ENCODE measurements around the gene ENPP3. TPM values are rescaled to one million over a fixed set of nuclear protein-coding genes. Genes with fewer than 3 reads are reported as not detected.

ENPP3 gene
- total and polyA plus RNA-seq, 4 donors: 0.31 to 2.9 (median 0.54) TPM

DNA sequence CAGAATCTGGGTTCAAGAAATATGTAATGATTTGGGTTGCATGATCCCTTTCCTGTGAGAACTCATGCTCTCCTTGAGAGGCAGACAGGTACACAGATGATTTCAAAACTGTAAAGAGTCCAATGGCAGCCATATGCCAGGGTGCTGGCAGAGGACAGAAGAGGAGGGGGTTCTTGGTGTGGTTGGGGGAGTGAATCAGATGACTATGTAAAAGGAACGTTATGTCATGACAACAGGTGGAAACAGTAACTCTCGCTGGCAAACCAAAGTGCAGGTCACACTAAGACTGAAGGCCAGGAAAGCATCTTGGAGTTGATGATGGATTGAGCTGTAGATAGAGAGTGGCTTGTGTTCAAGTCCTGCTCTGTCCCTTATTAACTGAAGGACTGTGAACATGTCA is 43.8 kb downstream of the ENPP3 start:
- no peak for DNase-seq
- no peak for TF ChIP-seq CTCF (IDR thresholded peaks at IDR 0.05; ENCODE audit: control extremely low read depth, extremely low read depth)

GRCh38 chr6:131681585-131681984 is 44.5 kb downstream of the ENPP3 start:
- TF ChIP-seq CTCF (IDR thresholded peaks at IDR 0.05; ENCODE audit: control extremely low read depth, extremely low read depth): no peak
- Histone ChIP-seq H3K36me3 (ENCODE audit: control insufficient read depth in 4 of 4, insufficient read depth in 4 of 4, low read length in 4 of 4) (no peaks in the 10 kb centered on the region), H3K27ac (ENCODE audit: low read depth in 1 of 2, low read length in 1 of 2) (no peak overlapping the region), H3K9ac (ENCODE audit: insufficient read depth in 1 of 2, low read length in 2 of 2) (no peak overlapping the region), H3K27me3 (ENCODE audit: control insufficient read depth in 3 of 3, insufficient read depth in 3 of 3, low read length in 2 of 3) (no peaks in the 10 kb centered on the region), H3K4me3 (no peak overlapping the region), H3K4me1 (ENCODE audit: control insufficient read depth in 5 of 5, insufficient read depth in 5 of 5, low read length in 5 of 5) (no peaks in the 10 kb centered on the region), H3K9me3 (ENCODE audit: control insufficient read depth in 4 of 4, insufficient read depth in 3 of 4, low read length in 3 of 4) (no peaks in the 10 kb centered on the region)
- DNase-seq (no peak), ATAC-seq (ENCODE audit: insufficient read depth, low FRiP score) (no peak)

More for the DNA sequence above, 43.8 kb downstream of the ENPP3 start:
- Histone ChIP-seq H3K9ac (ENCODE audit: insufficient read depth in 1 of 2, low read length in 2 of 2) (no peak overlapping the region), H3K9me3 (ENCODE audit: control insufficient read depth in 4 of 4, insufficient read depth in 3 of 4, low read length in 3 of 4) (no peaks in the 10 kb centered on the region), H3K27me3 (ENCODE audit: control insufficient read depth in 3 of 3, insufficient read depth in 3 of 3, low read length in 2 of 3) (no peaks in the 10 kb centered on the region), H3K27ac (ENCODE audit: low read depth in 1 of 2, low read length in 1 of 2) (no peak overlapping the region), H3K36me3 (ENCODE audit: control insufficient read depth in 4 of 4, insufficient read depth in 4 of 4, low read length in 4 of 4) (no peaks in the 10 kb centered on the region), H3K4me3 (no peak overlapping the region), H3K4me1 (ENCODE audit: control insufficient read depth in 5 of 5, insufficient read depth in 5 of 5, low read length in 5 of 5) (no peaks in the 10 kb centered on the region)
- ATAC-seq (ENCODE audit: insufficient read depth, low FRiP score): no peak
- WGBS, 2 donors: 83 to 86% methylated on average over 2 of the region's 2 CpGs

GRCh38 chr6:131682442-131682841 is 45.3 kb downstream of the ENPP3 start:
- no peaks in the 10 kb centered on the region for H3K4me1 ChIP-seq (ENCODE audit: control insufficient read depth in 5 of 5, insufficient read depth in 5 of 5, low read length in 5 of 5)
- H3K9me3 ChIP-seq (ENCODE audit: control insufficient read depth in 4 of 4, insufficient read depth in 3 of 4, low read length in 3 of 4): no peaks in the 10 kb centered on the region
- no peak for DNase-seq
- ATAC-seq (ENCODE audit: insufficient read depth, low FRiP score): no peak
- TF ChIP-seq CTCF (IDR thresholded peaks at IDR 0.05; ENCODE audit: control extremely low read depth, extremely low read depth): no peak
- H3K27ac ChIP-seq (ENCODE audit: low read depth in 1 of 2, low read length in 1 of 2): no peak overlapping the region
- WGBS, 2 donors: 60 to 80% methylated on average over 2 of the region's 2 CpGs
- no peak overlapping the region for H3K9ac ChIP-seq (ENCODE audit: insufficient read depth in 1 of 2, low read length in 2 of 2)
- no peaks in the 10 kb centered on the region for H3K36me3 ChIP-seq (ENCODE audit: control insufficient read depth in 4 of 4, insufficient read depth in 4 of 4, low read length in 4 of 4)
- no peaks in the 10 kb centered on the region for H3K27me3 ChIP-seq (ENCODE audit: control insufficient read depth in 3 of 3, insufficient read depth in 3 of 3, low read length in 2 of 3)
- H3K4me3 ChIP-seq: no peak overlapping the region

DNA sequence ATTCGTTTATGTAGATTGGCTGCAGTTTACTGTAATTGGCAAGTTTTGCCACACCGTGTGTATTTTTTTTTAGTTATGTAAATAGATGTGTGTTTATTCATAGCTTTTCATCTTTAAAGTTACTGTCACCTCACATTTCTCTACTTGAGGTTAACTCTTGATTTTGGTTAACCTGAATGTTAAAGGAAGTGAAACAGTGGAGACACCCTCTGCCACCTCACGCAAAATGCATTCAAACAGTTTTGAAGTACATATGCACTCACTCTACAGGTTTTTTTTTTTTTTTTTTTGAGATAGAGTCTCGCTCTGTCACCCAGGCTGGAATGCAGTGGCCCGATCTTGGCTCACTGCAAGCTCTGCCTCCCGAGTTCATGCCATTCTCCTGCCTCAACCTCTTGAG is 46.4 kb downstream of the ENPP3 start:
- no peak for TF ChIP-seq CTCF (IDR thresholded peaks at IDR 0.05; ENCODE audit: control extremely low read depth, extremely low read depth)
- 62 to 82% methylated on average over 6 of the region's 6 CpGs for WGBS, 2 donors
- H3K36me3 ChIP-seq (ENCODE audit: control insufficient read depth in 4 of 4, insufficient read depth in 4 of 4, low read length in 4 of 4): no peaks in the 10 kb centered on the region
- DNase-seq (no peak), ATAC-seq (ENCODE audit: insufficient read depth, low FRiP score) (no peak)
- no peak overlapping the region for H3K27ac ChIP-seq (ENCODE audit: low read depth in 1 of 2, low read length in 1 of 2)
- no peak overlapping the region for H3K4me3 ChIP-seq
- no peaks in the 10 kb centered on the region for H3K4me1 ChIP-seq (ENCODE audit: control insufficient read depth in 5 of 5, insufficient read depth in 5 of 5, low read length in 5 of 5)
- H3K9ac ChIP-seq (ENCODE audit: insufficient read depth in 1 of 2, low read length in 2 of 2): no peak overlapping the region
- H3K27me3 ChIP-seq (ENCODE audit: control insufficient read depth in 3 of 3, insufficient read depth in 3 of 3, low read length in 2 of 3): no peaks in the 10 kb centered on the region
- no peaks in the 10 kb centered on the region for H3K9me3 ChIP-seq (ENCODE audit: control insufficient read depth in 4 of 4, insufficient read depth in 3 of 4, low read length in 3 of 4)
